HG03159 (cell line): ENCODE data around the gene SP5.
"Not testable (repeated sequence)": the region's sequence is repeated elsewhere in the genome, so short reads cannot be mapped to it uniquely, and the experiment has no call there.

Experiments
- ATAC-seq: cut with Tn5 transposase; IDR thresholded peaks from one replicate; pipeline ENCODE4 v1.9.1; 2021; ENCODE audit warnings: mild to moderate bottlenecking, moderate library complexity; ENCODE audit not compliant: unreplicated experiment

SP5 gene

GRCh38 chr2:170737406-170737805 is 22.3 kb downstream of the SP5 start:
- ATAC-seq: no peak

GRCh38 chr2:170737821-170738220 is 22.7 kb downstream of the SP5 start:
- no peak for ATAC-seq

GRCh38 chr2:170739048-170739447 is 23.9 kb downstream of the SP5 start:
- no peak for ATAC-seq

GRCh38 chr2:170739507-170740046 is 24.4 kb downstream of the SP5 start:
- no peak for ATAC-seq

- no peak for ATAC-seq
Observed at GRCh38 chr2:170740660-170741059, 25.5 kb downstream of the SP5 start.

- ATAC-seq: no peak
Observed at GRCh38 chr2:170742000-170742399, 26.9 kb downstream of the SP5 start.

- ATAC-seq: no peak
Observed at GRCh38 chr2:170742896-170743529, 27.9 kb downstream of the SP5 start.

- ATAC-seq: no peak
Observed at GRCh38 chr2:170743530-170744239, 28.5 kb downstream of the SP5 start.

GRCh38 chr2:170744248-170745002 is 29.3 kb downstream of the SP5 start:
- ATAC-seq: no peak

- ATAC-seq: no peak
Observed at GRCh38 chr2:170745305-170745704, 30.2 kb downstream of the SP5 start.

- ATAC-seq: no peak
Observed at GRCh38 chr2:170747921-170748320, 32.8 kb downstream of the SP5 start.

- not testable (repeated sequence) for ATAC-seq
Observed at GRCh38 chr2:170751555-170751954, 36.4 kb downstream of the SP5 start.

GRCh38 chr2:170761572-170761971 is 46.4 kb downstream of the SP5 start:
- no peak for ATAC-seq

- ATAC-seq: no peak
Observed at GRCh38 chr2:170762760-170763159, 47.6 kb downstream of the SP5 start.

- ATAC-seq: no peak
Observed at GRCh38 chr2:170763232-170763631, 48.1 kb downstream of the SP5 start.

GRCh38 chr2:170764880-170765261 is 49.7 kb downstream of the SP5 start:
- no peak for ATAC-seq

GRCh38 chr2:170766693-170767092 is 51.6 kb downstream of the SP5 start:
- ATAC-seq: no peak
